PFSK-1 (cell line): Measurements from ENCODE around the gene ESRRA.

ENCODE experiments used
- FOXP2 ChIP-seq: optimal IDR thresholded peaks from 2 replicates; pipeline ENCODE3; 2011; ENCODE audit warnings: borderline replicate concordance, control low read depth, inconsistent platforms; ENCODE audit not compliant: insufficient read depth; ENCODE audit errors: extremely low read length, extremely low read depth
- POLR2AphosphoS5 ChIP-seq: IDR thresholded peaks from 2 replicates; pipeline ENCODE4 v1.6.1; 2012; ENCODE audit warnings: low read depth, mild to moderate bottlenecking, control low read depth, low read length, moderate library complexity
- REST ChIP-seq, 2 experiments: IDR thresholded peaks; 2 replicates each; pipeline versions ENCODE4 v1.6.1 to v1.8.0; 2011 to 2012; ENCODE audit warnings: low read depth in 2 of 2, low read length in 2 of 2, control low read depth in 1 of 2, inconsistent platforms in 1 of 2, mild to moderate bottlenecking in 1 of 2, moderate library complexity in 1 of 2; ENCODE audit not compliant: insufficient read depth in 1 of 2
- SIN3A ChIP-seq: IDR thresholded peaks from 2 replicates; pipeline ENCODE4 v1.6.1; 2012; ENCODE audit warnings: mild to moderate bottlenecking, low read length, moderate library complexity, borderline replicate concordance; ENCODE audit not compliant: insufficient read depth
- TAF1 ChIP-seq: IDR thresholded peaks from 2 replicates; pipeline ENCODE4 v1.6.1; 2012; ENCODE audit warnings: low read length, control low read depth, borderline replicate concordance; ENCODE audit not compliant: insufficient read depth

ESRRA gene

DNA sequence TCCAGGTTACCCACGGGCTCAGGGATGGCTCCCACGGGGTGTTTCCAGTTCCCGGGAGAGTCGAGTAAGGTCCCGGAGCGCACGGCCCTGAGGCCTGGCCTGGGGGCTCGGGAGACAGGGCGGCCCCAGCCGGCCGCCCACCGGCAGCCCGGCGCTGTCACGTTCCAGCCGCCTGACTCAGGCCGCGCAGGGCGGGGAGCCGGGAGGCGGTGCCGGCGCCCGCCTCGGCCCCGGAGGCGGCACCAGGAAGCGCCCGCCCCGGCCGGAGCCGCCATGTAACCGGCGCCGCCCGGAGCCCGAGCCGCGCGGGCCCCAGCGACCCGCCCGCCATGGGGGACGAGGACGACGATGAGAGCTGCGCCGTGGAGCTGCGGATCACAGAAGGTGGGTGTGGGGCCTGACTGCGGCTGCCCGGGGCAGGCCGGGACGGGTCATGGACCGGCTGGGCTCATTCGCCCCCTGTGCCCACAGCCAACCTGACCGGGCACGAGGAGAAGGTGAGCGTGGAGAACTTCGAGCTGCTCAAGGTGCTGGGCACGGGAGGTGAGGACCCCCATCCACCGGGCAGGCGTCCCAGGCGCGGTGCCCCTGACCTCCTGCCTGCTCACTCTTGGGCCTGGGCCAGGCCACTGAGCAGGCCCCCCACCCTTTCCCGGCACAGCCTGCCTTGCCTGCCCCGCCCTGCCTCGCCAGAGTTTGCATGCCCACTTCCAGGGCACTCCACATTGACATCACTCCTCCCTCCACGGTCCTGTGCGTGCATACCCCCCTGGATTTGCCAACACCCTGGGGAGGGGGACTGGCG is 53.8 kb downstream of the ESRRA start, which contains the start of gene RPS6KA4:
Gene RPS6KA4, plus strand, starts transcription at position 256 of the 805 bp plus-strand sequence. Its CDS starts 74 bp downstream, at position 330.
- TF ChIP-seq FOXP2 (peak; percentile 21), TAF1 (no peak), POLR2AphosphoS5 (peak; percentile 45)

GRCh38 chr11:64359712-64360445 is 54.6 kb downstream of the ESRRA start:
- TF ChIP-seq SIN3A: no peak
- TF ChIP-seq REST (IDR thresholded peaks at IDR 0.05; ENCODE audit: insufficient read depth in 1 of 2, low read depth in 2 of 2, low read length in 2 of 2): no peak
- TF ChIP-seq FOXP2: no peak
- no peak for TF ChIP-seq POLR2AphosphoS5
- TF ChIP-seq TAF1: no peak

- TF ChIP-seq FOXP2: no peak
- TF ChIP-seq SIN3A: no peak
- TF ChIP-seq POLR2AphosphoS5: no peak
- no peak for TF ChIP-seq TAF1
- TF ChIP-seq REST (IDR thresholded peaks at IDR 0.05; ENCODE audit: insufficient read depth in 1 of 2, low read depth in 2 of 2, low read length in 2 of 2): no peak
These were observed 55.2 kb downstream of the ESRRA start for GRCh38 chr11:64360448-64360921.

- no peak for TF ChIP-seq TAF1
These were observed 56.3 kb downstream of the ESRRA start for GRCh38 chr11:64361659-64362058.

DNA sequence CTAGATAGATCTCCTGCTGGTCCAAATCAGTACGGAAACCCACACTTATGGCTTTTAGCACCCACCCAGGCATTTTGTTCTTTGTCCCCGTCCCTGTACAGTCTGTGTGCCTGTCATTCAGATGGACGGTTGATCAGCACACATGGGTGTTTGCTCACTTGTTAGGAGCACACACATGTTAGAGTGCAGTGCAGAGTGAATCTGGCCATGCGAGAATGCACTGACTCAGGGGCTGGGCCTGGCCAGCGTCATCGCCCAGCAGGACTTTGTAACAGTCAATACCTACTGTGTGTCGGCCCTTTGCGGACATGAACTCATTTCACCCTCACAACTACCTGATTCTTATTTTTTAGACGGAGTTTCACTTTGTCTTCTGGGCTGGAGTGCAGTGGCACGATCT is 57.0 kb downstream of the ESRRA start:
- TF ChIP-seq POLR2AphosphoS5 (no peak), TAF1 (no peak), SIN3A (no peak)

GRCh38 chr11:64364435-64364834 is 59.1 kb downstream of the ESRRA start:
- no peak for TF ChIP-seq SIN3A
- TF ChIP-seq FOXP2: no peak
- no peak for TF ChIP-seq POLR2AphosphoS5
- TF ChIP-seq REST (IDR thresholded peaks at IDR 0.05; ENCODE audit: insufficient read depth in 1 of 2, low read depth in 2 of 2, low read length in 2 of 2): no peak
- TF ChIP-seq TAF1: no peak
